Glutamatergic neuron (in vitro differentiated cells): ENCODE results near the gene HMGN5. TPM values are rescaled to one million over a fixed set of nuclear protein-coding genes. Genes with fewer than 3 reads are reported as not detected.

Experiments
- DNase-seq: peaks from one replicate; pipeline ENCODE4 v3.0.0; 2022
- H3K27ac Mint-ChIP-seq: one replicate; pipeline ENCODE4 v1.8.0; 2020; ENCODE audit warnings: mild to moderate bottlenecking, mixed read lengths, inconsistent platforms; ENCODE audit not compliant: unreplicated experiment
- H3K27me3 Mint-ChIP-seq: one replicate; pipeline ENCODE4 v1.8.0; 2020; ENCODE audit warnings: mild to moderate bottlenecking, moderate library complexity, mixed read lengths, inconsistent platforms; ENCODE audit not compliant: unreplicated experiment
- H3K36me3 Mint-ChIP-seq: one replicate; pipeline ENCODE4 v1.8.0; 2020; ENCODE audit warnings: mild to moderate bottlenecking, mixed read lengths, inconsistent platforms; ENCODE audit not compliant: unreplicated experiment
- H3K4me1 Mint-ChIP-seq: one replicate; pipeline ENCODE4 v1.8.0; 2020; ENCODE audit warnings: mild to moderate bottlenecking, low read depth, mixed read lengths, inconsistent platforms; ENCODE audit not compliant: unreplicated experiment
- H3K4me3 Mint-ChIP-seq: one replicate; pipeline ENCODE4 v1.8.0; 2020; ENCODE audit warnings: mild to moderate bottlenecking, mixed read lengths, inconsistent platforms; ENCODE audit not compliant: unreplicated experiment
- H3K9me3 Mint-ChIP-seq: one replicate; pipeline ENCODE4 v1.8.0; 2020; ENCODE audit warnings: mild to moderate bottlenecking, moderate library complexity, mixed read lengths, inconsistent platforms; ENCODE audit not compliant: unreplicated experiment
- CTCF ChIP-seq: fragments of 200-600 bp; sonication (generic); IDR thresholded peaks from one replicate; pipeline ENCODE4 v1.5.0; 2021; ENCODE audit not compliant: partially characterized antibody, unreplicated experiment
- long read RNA-seq: library from polyadenylated mRNA; unstranded; transcript quantifications from one replicate; pipeline ENCODE4 v2.0.0, GENCODE V29; 2020; ENCODE audit not compliant: unreplicated experiment
- total RNA-seq: library from RNA; stranded (reverse); fragmentation: NEBNext Ultra II Directional; extraction: Animal tissue kit (Norgen Biotek cat#: 25700); gene quantifications from one replicate; pipeline ENCODE4 v1.2.1, GENCODE V29; 2021; ENCODE audit not compliant: unreplicated experiment

HMGN5 gene
- total RNA-seq, result 2.9 TPM
- long read RNA-seq, partial matches to known transcripts, result 1 of 3 reads
- long read RNA-seq, other reads (novel, unspliced or antisense), result 0 of 3 reads

- Mint-ChIP-seq H3K27me3 (no peaks in the 10 kb centered on the region), H3K4me1 (peaks cover 4% of the 10 kb centered on the region), H3K9me3 (peaks cover 6% of the 10 kb centered on the region), H3K36me3 (no peaks in the 10 kb centered on the region), H3K4me3 (peak within 1 kb of the TSS; percentile 100), H3K27ac (peak within 1 kb of the TSS; percentile 99)
- DNase-seq, result peak; percentile 73
- TF ChIP-seq CTCF, result no peak
These were observed at the start of gene HMGN5, which contains the start of gene SH3BGRL for GRCh38 chrX:81201671-81202455. Gene HMGN5 (minus strand): TSS chrX:81201913. CDS start chrX:81121549, 80,364 bp downstream. Gene SH3BGRL (plus strand): TSS chrX:81202102. CDS start chrX:81202201, 99 bp downstream.

GRCh38 chrX:81241753-81242152, 40.0 kb upstream of the HMGN5 start:
- Mint-ChIP-seq H3K27me3 (peaks cover 2% of the 10 kb centered on the region), H3K4me3 (no peak overlapping the region), H3K9me3 (no peaks in the 10 kb centered on the region), H3K4me1 (no peaks in the 10 kb centered on the region), H3K27ac (no peak overlapping the region), H3K36me3 (no peaks in the 10 kb centered on the region)
- no peak for TF ChIP-seq CTCF
- DNase-seq, result no peak

- H3K27me3 Mint-ChIP-seq, result peaks cover 2% of the 10 kb centered on the region
- no peaks in the 10 kb centered on the region for H3K4me1 Mint-ChIP-seq
- no peak for TF ChIP-seq CTCF
- no peaks in the 10 kb centered on the region for H3K36me3 Mint-ChIP-seq
- no peak overlapping the region for H3K27ac Mint-ChIP-seq
- no peaks in the 10 kb centered on the region for H3K9me3 Mint-ChIP-seq
- DNase-seq, result no peak
- H3K4me3 Mint-ChIP-seq, result no peak overlapping the region
These were observed 39.1 kb upstream of the HMGN5 start for GRCh38 chrX:81240701-81241331.

GRCh38 chrX:81238166-81238565, 36.5 kb upstream of the HMGN5 start:
- Mint-ChIP-seq H3K4me3 (no peak overlapping the region), H3K36me3 (no peaks in the 10 kb centered on the region), H3K4me1 (no peaks in the 10 kb centered on the region), H3K27me3 (peaks cover 2% of the 10 kb centered on the region), H3K27ac (no peak overlapping the region), H3K9me3 (no peaks in the 10 kb centered on the region)
- TF ChIP-seq CTCF, result no peak
- DNase-seq, result no peak

- no peak for DNase-seq
- TF ChIP-seq CTCF, result no peak
- H3K4me1 Mint-ChIP-seq, result no peaks in the 10 kb centered on the region
These were observed 35.8 kb upstream of the HMGN5 start for GRCh38 chrX:81237516-81237915.

More at GRCh38 chrX:81237516-81237915, 35.8 kb upstream of the HMGN5 start:
- no peaks in the 10 kb centered on the region for H3K36me3 Mint-ChIP-seq
- no peaks in the 10 kb centered on the region for H3K9me3 Mint-ChIP-seq
- H3K27me3 Mint-ChIP-seq, result peaks cover 2% of the 10 kb centered on the region
- H3K27ac Mint-ChIP-seq, result no peak overlapping the region
- no peak overlapping the region for H3K4me3 Mint-ChIP-seq
